Esophagus muscularis mucosa (tissue), 4 donors: ENCODE results near the gene OSBPL1A. TPM values are rescaled to one million over a fixed set of nuclear protein-coding genes. Genes with fewer than 3 reads are reported as not detected.

ENCODE experiments used
- DNase-seq: peaks from one replicate; pipeline ENCODE4 v3.0.0-alpha.2; 2017; ENCODE audit errors: extremely low spot score
- H3K27ac ChIP-seq, 4 donors: fragments of 200-600 bp; sonication (generic); replicated peaks in 1 of 4; 1 replicate in 3 of 4; 2 replicates in 1 of 4; pipeline ENCODE4 v1.5.1; 2016 to 2019; ENCODE audit warnings: mild to moderate bottlenecking in 1 of 4
- H3K27me3 ChIP-seq, 4 donors: fragments of 200-600 bp; sonication (generic); one replicate each; pipeline versions ENCODE4 v1.5.1 to v1.6.0; 2016 to 2019
- H3K36me3 ChIP-seq, 4 donors: fragments of 200-600 bp; sonication (generic); one replicate each; pipeline ENCODE4 v1.5.1; 2016 to 2019
- H3K4me1 ChIP-seq, 4 donors: fragments of 200-600 bp; sonication (generic); one replicate each; pipeline ENCODE4 v1.5.1; 2016 to 2019
- H3K4me3 ChIP-seq, 4 donors: fragments of 200-600 bp; sonication (generic); 1 replicate in 2 of 4; 2 replicates in 2 of 4; pipeline ENCODE4 v1.5.1; 2016 to 2019; ENCODE audit warnings: mild to moderate bottlenecking in 4 of 4, moderate library complexity in 1 of 4
- H3K9me3 ChIP-seq, 4 donors: fragments of 200-600 bp; sonication (generic); 1 replicate in 3 of 4; 2 replicates in 1 of 4; pipeline ENCODE4 v1.5.1; 2016 to 2019
- CTCF ChIP-seq, 3 experiments: fragments of 200-600 bp in 2 of 3; fragments of 450-650 bp in 1 of 3; sonication (generic) in 2 of 3; IDR thresholded peaks; one replicate each; pipeline ENCODE4 v1.5.1; 2017 to 2019; ENCODE audit warnings: antibody characterized with exemption in 3 of 3, mild to moderate bottlenecking in 2 of 3, moderate library complexity in 1 of 3
- EP300 ChIP-seq: sonication (generic); formaldehyde crosslinking; IDR thresholded peaks from one replicate; pipeline ENCODE4 v1.6.1; 2017; ENCODE audit warnings: antibody characterized with exemption
- POLR2A ChIP-seq: fragments of 450-650 bp; IDR thresholded peaks from one replicate; pipeline ENCODE4 v1.6.1; 2017; ENCODE audit warnings: antibody characterized with exemption, moderate library complexity, mild to moderate bottlenecking, low read depth
- POLR2AphosphoS5 ChIP-seq, 2 donors: sonication (generic); formaldehyde crosslinking; IDR thresholded peaks; one replicate each; pipeline ENCODE4 v1.6.1; 2017; ENCODE audit warnings: antibody characterized with exemption in 2 of 2
- WGBS: methylation state at CpG from one replicate; pipeline ENCODE4 v1.1.5; 2018; 5-methylcytosine and 5-hydroxymethylcytosine counted together
- intact Hi-C: fragments of 100-400 bp; cut with DNase I; formaldehyde crosslinking; loops from one replicate; pipeline ENCODE4 v1.15.1; 2023
- total RNA-seq, 4 donors: library from RNA; depleted of rRNA; stranded (reverse); fragments of >200 nt; gene quantifications; one replicate each; pipeline versions ENCODE4 v1.1.0 to v1.2.1, GENCODE V29; 2016

Gene OSBPL1A
- total RNA-seq, 4 donors from 2014 or later = 78.2 to 126 (median 101) TPM

- no peak for DNase-seq
- Histone ChIP-seq H3K27ac (no peak overlapping the region), H3K9me3 (no peaks in the 10 kb centered on the region), H3K27me3 (no peaks in the 10 kb centered on the region), H3K4me3 (no peak overlapping the region), H3K36me3 (peaks cover 0 to 10% (median 1%) of the 10 kb centered on the region in 4 donors), H3K4me1 (peaks cover 18 to 39% (median 35%) of the 10 kb centered on the region in 4 donors)
- TF ChIP-seq EP300 (no peak), POLR2AphosphoS5 (IDR thresholded peaks at IDR 0.05) (no peak), POLR2A (no peak), CTCF (IDR thresholded peaks at IDR 0.05) (no peak)
- intact Hi-C loops = no loop called here
- WGBS = 88% methylated on average over 2 of the region's 2 CpGs
Observed at GRCh38 chr18:24220318-24220688, 177.3 kb downstream of the OSBPL1A start.

GRCh38 chr18:24219561-24220317, 177.9 kb downstream of the OSBPL1A start:
- H3K27ac ChIP-seq = no peak overlapping the region
- intact Hi-C loops = no loop called here
- WGBS = 89% methylated on average over 7 of the region's 7 CpGs

GRCh38 chr18:24214913-24215312, 182.7 kb downstream of the OSBPL1A start:
- H3K27me3 ChIP-seq = no peaks in the 10 kb centered on the region
- no peak overlapping the region for H3K4me3 ChIP-seq
- no peak for DNase-seq
- peak overlapping the region; percentile 55 to 76 (median 75) for H3K27ac ChIP-seq
- TF ChIP-seq CTCF (IDR thresholded peaks at IDR 0.05) (no peak), POLR2AphosphoS5 (IDR thresholded peaks at IDR 0.05) (no peak), EP300 (no peak), POLR2A (no peak)
- intact Hi-C loops = loop anchor here (5.0 kb wide), 1 partner anchor 57 kb away; no protein-coding TSS in a partner anchor
- 43% methylated on average over 1 of the region's 1 CpG for WGBS
- H3K9me3 ChIP-seq = no peaks in the 10 kb centered on the region
- no peaks in the 10 kb centered on the region for H3K36me3 ChIP-seq
- H3K4me1 ChIP-seq = peaks cover 28 to 59% (median 44%) of the 10 kb centered on the region in 4 donors

More at GRCh38 chr18:24219561-24220317, 177.9 kb downstream of the OSBPL1A start:
- no peak overlapping the region for H3K4me3 ChIP-seq
- DNase-seq = no peak
- peaks cover 0 to 10% (median 0%) of the 10 kb centered on the region in 4 donors for H3K36me3 ChIP-seq
- no peak for TF ChIP-seq POLR2A
- TF ChIP-seq POLR2AphosphoS5 (IDR thresholded peaks at IDR 0.05) = no peak
- TF ChIP-seq EP300 = no peak
- no peak for TF ChIP-seq CTCF (IDR thresholded peaks at IDR 0.05)
- H3K27me3 ChIP-seq = no peaks in the 10 kb centered on the region
- H3K4me1 ChIP-seq = peaks cover 23 to 39% (median 37%) of the 10 kb centered on the region in 4 donors
- no peaks in the 10 kb centered on the region for H3K9me3 ChIP-seq

GRCh38 chr18:24214144-24214543, 183.5 kb downstream of the OSBPL1A start:
- DNase-seq = no peak
- intact Hi-C loops = loop anchor here (5.0 kb wide), 1 partner anchor 58 kb away; no protein-coding TSS in a partner anchor
- Histone ChIP-seq H3K36me3 (no peaks in the 10 kb centered on the region), H3K27me3 (no peaks in the 10 kb centered on the region), H3K9me3 (no peaks in the 10 kb centered on the region), H3K4me3 (no peak overlapping the region), H3K27ac (peak overlapping the region; percentile 55 to 76 (median 75)), H3K4me1 (peaks cover 28 to 60% (median 43%) of the 10 kb centered on the region in 4 donors)
- no peak for TF ChIP-seq CTCF (IDR thresholded peaks at IDR 0.05)
- no peak for TF ChIP-seq POLR2AphosphoS5 (IDR thresholded peaks at IDR 0.05)
- no peak for TF ChIP-seq POLR2A
- TF ChIP-seq EP300 = no peak
- 86% methylated on average over 6 of the region's 6 CpGs for WGBS
